Measurements from ENCODE around the gene MAPKAP1. TPM values are rescaled to one million over a fixed set of nuclear protein-coding genes. Genes with fewer than 3 reads are reported as not detected.

Gene MAPKAP1
- total RNA-seq, 2 donors from 2014 or later = 75.3 to 91.6 TPM

- Histone ChIP-seq H3K27ac (ENCODE audit: low read depth, low read length) (peak overlapping the region; percentile 66), H3K36me3 (ENCODE audit: control insufficient read depth, insufficient read depth, low read length) (no peaks in the 10 kb centered on the region), H3K4me3 (ENCODE audit: low read length) (peak overlapping the region; percentile 60), H3K9me3 (ENCODE audit: control insufficient read depth, low read length) (no peaks in the 10 kb centered on the region), H3K4me1 (ENCODE audit: control insufficient read depth, insufficient read depth, low read length) (no peaks in the 10 kb centered on the region), H3K9ac (ENCODE audit: extremely low read depth, low read length, poor library complexity, severe bottlenecking) (peak overlapping the region; percentile 77), H3K27me3 (ENCODE audit: control insufficient read depth, insufficient read depth, low read length, poor library complexity, severe bottlenecking) (no peaks in the 10 kb centered on the region)
- peak overlapping the region; percentile 35 for H3K27ac Mint-ChIP-seq
- no peaks in the 10 kb centered on the region for H3K36me3 Mint-ChIP-seq (ENCODE audit: low read depth)
- H3K4me3 Mint-ChIP-seq = peak overlapping the region; percentile 48
- peak; percentile 93 for DNase-seq
- no peaks in the 10 kb centered on the region for H3K9me3 Mint-ChIP-seq
- TF ChIP-seq, protein P1, sequence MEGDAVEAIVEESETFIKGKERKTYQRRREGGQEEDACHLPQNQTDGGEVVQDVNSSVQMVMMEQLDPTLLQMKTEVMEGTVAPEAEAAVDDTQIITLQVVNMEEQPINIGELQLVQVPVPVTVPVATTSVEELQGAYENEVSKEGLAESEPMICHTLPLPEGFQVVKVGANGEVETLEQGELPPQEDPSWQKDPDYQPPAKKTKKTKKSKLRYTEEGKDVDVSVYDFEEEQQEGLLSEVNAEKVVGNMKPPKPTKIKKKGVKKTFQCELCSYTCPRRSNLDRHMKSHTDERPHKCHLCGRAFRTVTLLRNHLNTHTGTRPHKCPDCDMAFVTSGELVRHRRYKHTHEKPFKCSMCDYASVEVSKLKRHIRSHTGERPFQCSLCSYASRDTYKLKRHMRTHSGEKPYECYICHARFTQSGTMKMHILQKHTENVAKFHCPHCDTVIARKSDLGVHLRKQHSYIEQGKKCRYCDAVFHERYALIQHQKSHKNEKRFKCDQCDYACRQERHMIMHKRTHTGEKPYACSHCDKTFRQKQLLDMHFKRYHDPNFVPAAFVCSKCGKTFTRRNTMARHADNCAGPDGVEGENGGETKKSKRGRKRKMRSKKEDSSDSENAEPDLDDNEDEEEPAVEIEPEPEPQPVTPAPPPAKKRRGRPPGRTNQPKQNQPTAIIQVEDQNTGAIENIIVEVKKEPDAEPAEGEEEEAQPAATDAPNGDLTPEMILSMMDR (conservative IDR thresholded peaks at IDR 0.05) = peak; percentile 98
- H3K4me1 Mint-ChIP-seq = peaks cover 4% of the 10 kb centered on the region
- 16 to 40% methylated on average over 18 to 104 of the region's 104 CpGs for WGBS, 2 experiments (ENCODE audit: insufficient coverage in 1 of 2, insufficient read length in 1 of 2)
- H3K27me3 Mint-ChIP-seq (ENCODE audit: insufficient read depth) = peaks cover 22% of the 10 kb centered on the region
Measured at GRCh38 chr9:125407974-125408900, 298.8 kb downstream of the MAPKAP1 start.

- Histone ChIP-seq H3K36me3 (ENCODE audit: control insufficient read depth, insufficient read depth, low read length) (no peaks in the 10 kb centered on the region), H3K9me3 (ENCODE audit: control insufficient read depth, low read length) (no peaks in the 10 kb centered on the region), H3K4me1 (ENCODE audit: control insufficient read depth, insufficient read depth, low read length) (no peaks in the 10 kb centered on the region), H3K27ac (ENCODE audit: low read depth, low read length) (no peak overlapping the region), H3K4me3 (ENCODE audit: low read length) (peak overlapping the region; percentile 60), H3K27me3 (ENCODE audit: control insufficient read depth, insufficient read depth, low read length, poor library complexity, severe bottlenecking) (no peaks in the 10 kb centered on the region), H3K9ac (ENCODE audit: extremely low read depth, low read length, poor library complexity, severe bottlenecking) (no peak overlapping the region)
- Mint-ChIP-seq H3K36me3 (ENCODE audit: low read depth) (no peaks in the 10 kb centered on the region), H3K27ac (no peak overlapping the region), H3K9me3 (no peaks in the 10 kb centered on the region), H3K4me1 (peaks cover 4% of the 10 kb centered on the region), H3K4me3 (peak overlapping the region; percentile 48), H3K27me3 (ENCODE audit: insufficient read depth) (peaks cover 22% of the 10 kb centered on the region)
- TF ChIP-seq, protein P1 (conservative IDR thresholded peaks at IDR 0.05) = no peak
- DNase-seq = no peak
- 59 to 66% methylated on average over 7 to 17 of the region's 17 CpGs for WGBS, 2 experiments (ENCODE audit: insufficient coverage in 1 of 2, insufficient read length in 1 of 2)
Measured at GRCh38 chr9:125407432-125407973, 299.5 kb downstream of the MAPKAP1 start.

- H3K4me3 ChIP-seq (ENCODE audit: low read length) = no peak overlapping the region
- no peaks in the 10 kb centered on the region for H3K4me1 ChIP-seq (ENCODE audit: control insufficient read depth, insufficient read depth, low read length)
- peaks cover 4% of the 10 kb centered on the region for H3K4me1 Mint-ChIP-seq
- no peak for DNase-seq
- H3K36me3 Mint-ChIP-seq (ENCODE audit: low read depth) = no peaks in the 10 kb centered on the region
- no peak overlapping the region for H3K27ac Mint-ChIP-seq
- no peak overlapping the region for H3K4me3 Mint-ChIP-seq
- H3K27me3 Mint-ChIP-seq (ENCODE audit: insufficient read depth) = peaks cover 22% of the 10 kb centered on the region
- no peak overlapping the region for H3K27ac ChIP-seq (ENCODE audit: low read depth, low read length)
- no peaks in the 10 kb centered on the region for H3K27me3 ChIP-seq (ENCODE audit: control insufficient read depth, insufficient read depth, low read length, poor library complexity, severe bottlenecking)
- WGBS, 2 experiments (ENCODE audit: insufficient coverage in 1 of 2, insufficient read length in 1 of 2) = 95 to 96% methylated on average over 13 of the region's 13 CpGs
- no peaks in the 10 kb centered on the region for H3K9me3 Mint-ChIP-seq
- TF ChIP-seq, protein P1 (conservative IDR thresholded peaks at IDR 0.05) = no peak
- no peak overlapping the region for H3K9ac ChIP-seq (ENCODE audit: extremely low read depth, low read length, poor library complexity, severe bottlenecking)
- no peaks in the 10 kb centered on the region for H3K36me3 ChIP-seq (ENCODE audit: control insufficient read depth, insufficient read depth, low read length)
- H3K9me3 ChIP-seq (ENCODE audit: control insufficient read depth, low read length) = no peaks in the 10 kb centered on the region
Measured at GRCh38 chr9:125406810-125407087, 300.3 kb downstream of the MAPKAP1 start.
